Esophagus muscularis mucosa (tissue), 3 donors: ENCODE measurements around the gene RFPL3.

ENCODE experiments used
- CTCF ChIP-seq, 3 experiments: fragments of 200-600 bp in 2 of 3; fragments of 450-650 bp in 1 of 3; sonication (generic) in 2 of 3; IDR thresholded peaks; one replicate each; pipeline ENCODE4 v1.5.1; 2017 to 2019; ENCODE audit warnings: antibody characterized with exemption in 3 of 3, mild to moderate bottlenecking in 2 of 3, moderate library complexity in 1 of 3
- POLR2A ChIP-seq: fragments of 450-650 bp; IDR thresholded peaks from one replicate; pipeline ENCODE4 v1.6.1; 2017; ENCODE audit warnings: antibody characterized with exemption, moderate library complexity, mild to moderate bottlenecking, low read depth
- POLR2AphosphoS5 ChIP-seq, 2 donors: sonication (generic); formaldehyde crosslinking; IDR thresholded peaks; one replicate each; pipeline ENCODE4 v1.6.1; 2017; ENCODE audit warnings: antibody characterized with exemption in 2 of 2

- TF ChIP-seq POLR2AphosphoS5 (IDR thresholded peaks at IDR 0.05) (no peak), CTCF (IDR thresholded peaks at IDR 0.05) (no peak), POLR2A (no peak)
Observed at GRCh38 chr22:32407936-32408335, 50.3 kb downstream of the RFPL3 start.
